HG03342 (cell line): ENCODE data around the gene HTR1B.

ENCODE experiments used
- ATAC-seq: cut with Tn5 transposase; IDR thresholded peaks from one replicate; pipeline ENCODE4 v1.9.1; 2021; ENCODE audit warnings: mild to moderate bottlenecking, moderate library complexity; ENCODE audit not compliant: unreplicated experiment

The HTR1B gene

GRCh38 chr6:77463308-77463860 is at the start of gene HTR1B:
HTR1B (minus strand) TSS chr6:77463491; CDS start chr6:77463403, 88 bp downstream.
- no peak for ATAC-seq

GRCh38 chr6:77512554-77512953 is 49.3 kb upstream of the HTR1B start:
- no peak for ATAC-seq

- no peak for ATAC-seq
These were observed 48.6 kb upstream of the HTR1B start for GRCh38 chr6:77511860-77512259.

- no peak for ATAC-seq
These were observed 39.7 kb upstream of the HTR1B start for GRCh38 chr6:77502981-77503380.

- ATAC-seq: no peak
These were observed 29.2 kb upstream of the HTR1B start for GRCh38 chr6:77492530-77492929.

- no peak for ATAC-seq
These were observed 24.6 kb upstream of the HTR1B start for GRCh38 chr6:77487808-77488425.

GRCh38 chr6:77482981-77483380 is 19.7 kb upstream of the HTR1B start:
- no peak for ATAC-seq

- ATAC-seq: no peak
These were observed 11.7 kb upstream of the HTR1B start for GRCh38 chr6:77474973-77475372.

GRCh38 chr6:77474286-77474956 is 11.1 kb upstream of the HTR1B start:
- no peak for ATAC-seq

GRCh38 chr6:77470983-77471382 is 7.7 kb upstream of the HTR1B start:
- ATAC-seq: no peak

- no peak for ATAC-seq
These were observed 5.6 kb upstream of the HTR1B start for GRCh38 chr6:77468939-77469338.

GRCh38 chr6:77466451-77467437 is 3.5 kb upstream of the HTR1B start:
- ATAC-seq: peak; percentile 70

GRCh38 chr6:77466055-77466450 is 2.8 kb upstream of the HTR1B start:
- peak; percentile 81 for ATAC-seq

GRCh38 chr6:77464495-77464867 is 1.2 kb upstream of the HTR1B start:
- ATAC-seq: no peak

- ATAC-seq: no peak
These were observed 687 bp upstream of the HTR1B start for GRCh38 chr6:77463861-77464494.

GRCh38 chr6:77462359-77463307 is 658 bp downstream of the HTR1B start:
- ATAC-seq: no peak

- no peak for ATAC-seq
These were observed 1.5 kb downstream of the HTR1B start for GRCh38 chr6:77461796-77462195.

- no peak for ATAC-seq
These were observed 4.9 kb downstream of the HTR1B start for GRCh38 chr6:77458421-77458820.

GRCh38 chr6:77457720-77458349 is 5.5 kb downstream of the HTR1B start:
- ATAC-seq: peak; percentile 80
